ENCODE measurements around the gene COBL.

COBL gene
- 0 to 0.34 reads per million in 2 donors for total RNA-seq

GRCh38 chr7:51316666-51317581, at the start of gene COBL:
Gene COBL, minus strand, starts transcription at chr7:51316809. Its CDS starts 176 bp downstream, at chr7:51316633.
- DNase-seq: no peak

GRCh38 chr7:51366172-51366728, 49.6 kb upstream of the COBL start:
- DNase-seq: peak in 1 of 5 experiments; percentile 20

GRCh38 chr7:51357821-51358220, 41.2 kb upstream of the COBL start:
- DNase-seq: no peak

- DNase-seq: no peak
Measured at GRCh38 chr7:51356849-51357516, 40.4 kb upstream of the COBL start.

GRCh38 chr7:51354897-51355296, 38.3 kb upstream of the COBL start:
- no peak for DNase-seq

- no peak for DNase-seq
Measured at GRCh38 chr7:51354434-51354833, 37.8 kb upstream of the COBL start.

GRCh38 chr7:51352174-51353100, 35.8 kb upstream of the COBL start:
- no peak for DNase-seq

GRCh38 chr7:51351661-51352060, 35.1 kb upstream of the COBL start:
- no peak for DNase-seq

GRCh38 chr7:51350546-51350896, 33.9 kb upstream of the COBL start:
- no peak for DNase-seq

- no peak for DNase-seq
Measured at GRCh38 chr7:51349820-51350545, 33.4 kb upstream of the COBL start.

- DNase-seq: no peak
Measured at GRCh38 chr7:51346126-51346525, 29.5 kb upstream of the COBL start.

GRCh38 chr7:51344406-51345138, 28.0 kb upstream of the COBL start:
- DNase-seq: no peak

GRCh38 chr7:51340936-51341335, 24.3 kb upstream of the COBL start:
- no peak for DNase-seq

- DNase-seq: no peak
Measured at GRCh38 chr7:51340029-51340838, 23.6 kb upstream of the COBL start.

GRCh38 chr7:51335057-51335456, 18.4 kb upstream of the COBL start:
- no peak for DNase-seq

GRCh38 chr7:51329696-51330263, 13.2 kb upstream of the COBL start:
- no peak for DNase-seq

- DNase-seq: no peak
Measured at GRCh38 chr7:51328351-51328801, 11.8 kb upstream of the COBL start.

GRCh38 chr7:51327287-51327717, 10.7 kb upstream of the COBL start:
- DNase-seq: no peak

- DNase-seq: no peak
Measured at GRCh38 chr7:51326656-51327286, 10.2 kb upstream of the COBL start.

Data from T-helper 2 cell (primary cell).